ENCODE measurements around the gene KCTD20.

DNA sequence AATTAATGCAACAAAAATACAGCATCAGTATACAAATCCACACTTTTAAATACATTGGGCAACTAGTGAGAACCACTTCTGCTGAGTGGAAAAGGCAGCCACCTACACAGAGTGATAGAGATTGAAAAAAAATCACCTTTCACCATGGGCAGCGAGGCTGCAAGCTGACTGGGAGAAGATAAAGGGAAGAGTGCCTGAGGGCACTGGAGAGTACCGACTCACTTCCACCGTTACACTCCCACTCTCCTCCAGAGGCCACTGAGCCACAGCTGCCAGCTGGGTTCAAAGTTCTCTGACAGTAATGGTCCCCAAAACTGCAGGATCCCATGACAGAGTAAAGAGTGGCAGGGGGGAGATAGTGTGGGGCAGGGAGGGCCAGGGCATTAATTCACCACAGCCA is 24.2 kb upstream of the KCTD20 start:
- TF ChIP-seq, protein P1, sequence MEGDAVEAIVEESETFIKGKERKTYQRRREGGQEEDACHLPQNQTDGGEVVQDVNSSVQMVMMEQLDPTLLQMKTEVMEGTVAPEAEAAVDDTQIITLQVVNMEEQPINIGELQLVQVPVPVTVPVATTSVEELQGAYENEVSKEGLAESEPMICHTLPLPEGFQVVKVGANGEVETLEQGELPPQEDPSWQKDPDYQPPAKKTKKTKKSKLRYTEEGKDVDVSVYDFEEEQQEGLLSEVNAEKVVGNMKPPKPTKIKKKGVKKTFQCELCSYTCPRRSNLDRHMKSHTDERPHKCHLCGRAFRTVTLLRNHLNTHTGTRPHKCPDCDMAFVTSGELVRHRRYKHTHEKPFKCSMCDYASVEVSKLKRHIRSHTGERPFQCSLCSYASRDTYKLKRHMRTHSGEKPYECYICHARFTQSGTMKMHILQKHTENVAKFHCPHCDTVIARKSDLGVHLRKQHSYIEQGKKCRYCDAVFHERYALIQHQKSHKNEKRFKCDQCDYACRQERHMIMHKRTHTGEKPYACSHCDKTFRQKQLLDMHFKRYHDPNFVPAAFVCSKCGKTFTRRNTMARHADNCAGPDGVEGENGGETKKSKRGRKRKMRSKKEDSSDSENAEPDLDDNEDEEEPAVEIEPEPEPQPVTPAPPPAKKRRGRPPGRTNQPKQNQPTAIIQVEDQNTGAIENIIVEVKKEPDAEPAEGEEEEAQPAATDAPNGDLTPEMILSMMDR (IDR thresholded peaks at IDR 0.05; ENCODE audit: low read length), result no peak
- TF ChIP-seq EZH2phosphoT487 (IDR thresholded peaks at IDR 0.05; ENCODE audit: low read length), result no peak

All from MM.1S (cell line).